HG02763 (cell line): Measurements from ENCODE around the gene RPS3.
"Not testable (repeated sequence)": the region's sequence is repeated elsewhere in the genome, so short reads cannot be mapped to it uniquely, and the experiment has no call there.

ENCODE experiments used
- ATAC-seq: cut with Tn5 transposase; IDR thresholded peaks from one replicate; pipeline ENCODE4 v1.9.1; 2021; ENCODE audit warnings: mild to moderate bottlenecking, moderate library complexity; ENCODE audit not compliant: unreplicated experiment

The RPS3 gene

DNA sequence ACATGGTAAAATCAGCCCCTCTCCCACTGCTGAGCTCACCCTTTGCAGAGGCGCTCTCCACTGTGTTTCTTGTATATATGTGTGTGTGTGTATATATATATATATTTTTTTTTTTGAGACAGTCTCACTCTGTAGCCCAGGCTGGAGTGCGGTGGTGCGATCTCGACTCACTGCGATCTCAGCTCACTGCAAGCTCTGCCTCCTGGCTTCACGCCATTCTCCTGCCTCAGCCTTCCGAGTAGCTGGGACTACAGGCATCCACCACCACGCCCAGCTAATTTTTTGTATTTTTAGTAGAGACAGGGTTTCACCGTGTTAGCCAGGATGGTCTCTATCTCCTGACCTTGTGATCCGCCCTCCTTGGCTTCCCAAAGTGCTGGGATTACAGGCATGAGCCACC lies 13.8 kb downstream of the RPS3 start:
- not testable (repeated sequence) for ATAC-seq

GRCh38 chr11:75413864-75414263 lies 14.5 kb downstream of the RPS3 start:
- no peak for ATAC-seq

DNA sequence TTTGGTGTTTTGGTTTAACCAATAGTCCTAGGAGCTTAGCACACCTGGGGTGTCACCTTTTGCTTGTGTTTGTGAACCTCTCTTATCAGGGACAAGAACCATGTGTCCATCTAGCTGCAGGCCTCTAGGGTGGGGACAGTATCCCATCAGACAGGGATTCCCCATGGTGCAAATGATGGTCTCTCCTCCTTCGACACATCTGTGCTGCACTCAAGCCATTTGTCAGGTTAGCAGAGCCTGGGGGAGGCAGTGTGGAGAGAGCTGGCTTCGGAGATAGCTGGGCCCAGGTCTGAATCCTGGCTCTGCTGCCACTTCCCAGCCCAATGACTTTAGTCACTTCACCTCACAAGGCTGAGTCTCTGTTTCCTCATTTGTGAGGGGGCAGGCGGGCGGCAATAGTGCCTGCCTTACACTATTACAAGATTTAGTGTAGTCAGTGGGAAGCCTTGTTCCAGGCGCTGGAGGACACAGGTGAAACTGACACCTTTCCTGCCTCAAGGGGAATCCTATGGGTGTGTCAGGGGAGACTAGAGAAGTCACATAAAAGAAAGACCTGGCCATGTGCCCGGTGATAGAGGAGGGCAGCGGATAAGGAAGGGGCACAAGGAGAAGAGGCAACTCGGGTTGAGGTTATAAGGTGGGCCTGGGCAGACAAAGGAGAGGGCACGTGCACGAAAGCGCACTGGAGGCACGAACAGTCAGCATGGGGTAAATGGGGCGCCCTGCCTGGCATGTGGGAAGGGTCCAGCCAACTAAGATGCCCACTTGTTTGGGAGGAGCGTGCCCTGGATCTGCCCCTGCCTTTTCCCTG lies 21.1 kb downstream of the RPS3 start:
- ATAC-seq = no peak

DNA sequence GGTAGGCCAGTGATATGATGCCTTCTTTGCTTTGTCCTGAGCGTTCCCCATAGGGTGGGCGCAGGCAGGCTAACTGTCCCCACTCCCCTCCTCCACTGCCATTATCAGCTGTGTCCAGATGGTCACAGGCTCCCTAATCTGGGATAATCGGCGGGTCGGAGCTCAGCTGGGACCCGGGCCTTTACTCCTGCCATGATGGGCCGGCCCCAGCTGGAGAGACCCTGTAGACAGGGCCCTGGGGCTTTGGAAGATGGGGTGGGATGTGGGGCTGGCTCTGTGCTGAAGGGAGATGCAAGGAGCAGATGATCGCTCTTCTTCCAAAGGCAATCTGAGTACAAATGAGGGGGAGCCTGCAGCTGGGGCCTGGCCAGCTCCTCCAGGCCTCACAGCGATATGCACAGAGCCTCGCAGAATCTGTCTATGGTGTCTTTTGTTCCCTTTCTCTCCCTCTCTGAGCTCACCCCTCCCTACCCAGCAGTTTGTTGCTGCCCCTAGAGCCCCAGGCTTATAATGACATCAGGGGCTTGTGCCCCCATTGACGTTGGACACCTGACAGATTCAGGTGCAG lies 21.8 kb downstream of the RPS3 start:
- no peak for ATAC-seq

DNA sequence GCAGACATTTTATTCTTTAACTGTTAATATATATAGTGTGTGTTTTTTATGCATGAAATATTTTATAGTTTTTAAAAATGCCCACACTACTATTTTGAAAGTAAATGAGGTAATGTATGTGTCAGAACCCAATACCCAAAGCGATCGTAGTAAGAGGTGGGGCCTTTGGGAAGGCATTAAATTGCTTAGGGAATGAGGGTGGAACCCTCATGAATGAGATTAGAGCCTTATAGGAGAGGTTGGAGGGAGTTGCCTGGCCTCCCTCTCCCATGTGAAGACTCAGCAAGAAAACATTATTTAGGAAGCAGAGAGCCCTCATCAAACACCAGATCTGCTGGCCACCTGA lies 22.6 kb downstream of the RPS3 start:
- no peak for ATAC-seq

GRCh38 chr11:75422248-75423231 lies 23.2 kb downstream of the RPS3 start:
- ATAC-seq = no peak

- no peak for ATAC-seq
Observed at GRCh38 chr11:75423721-75424120, 24.4 kb downstream of the RPS3 start.

DNA sequence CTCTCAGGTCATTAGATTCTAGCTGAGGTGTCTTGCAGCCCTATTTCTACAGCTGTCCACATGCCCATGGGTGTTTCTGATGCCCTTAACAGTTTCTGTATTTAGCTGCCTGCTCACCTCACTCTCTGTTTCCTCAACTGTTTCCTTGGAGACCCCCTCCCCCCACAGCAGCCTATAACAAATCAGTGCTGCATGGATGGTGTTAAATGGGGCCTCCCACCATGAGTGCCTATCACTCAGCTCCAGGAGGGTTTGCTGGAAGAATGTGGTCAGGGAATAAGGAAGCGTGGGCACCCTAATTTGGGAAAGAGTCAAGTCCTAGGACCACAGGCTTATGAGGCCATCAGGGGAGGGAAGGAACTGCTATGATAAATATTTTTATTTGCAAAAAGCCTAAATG lies 25.1 kb downstream of the RPS3 start:
- no peak for ATAC-seq

DNA sequence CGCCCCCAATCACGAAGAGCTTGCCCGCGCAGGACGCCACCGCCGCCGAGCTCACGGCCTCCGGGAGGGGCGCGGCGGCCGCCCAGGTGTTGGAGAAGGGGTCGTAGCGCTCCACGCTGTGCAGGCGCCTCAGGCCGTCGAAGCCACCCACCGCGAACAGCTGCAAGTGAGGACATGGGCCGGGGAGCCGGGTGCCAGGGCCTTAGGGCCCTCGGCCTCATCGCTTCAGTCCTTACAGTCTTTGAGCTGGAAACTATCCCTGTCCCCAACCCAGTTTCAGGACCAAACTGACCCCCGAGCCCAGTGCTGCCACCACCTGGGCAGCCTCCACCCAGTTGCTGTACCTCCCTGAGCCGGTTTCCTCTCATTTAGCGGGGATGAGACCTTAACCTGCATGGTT lies 26.1 kb downstream of the RPS3 start:
- no peak for ATAC-seq

DNA sequence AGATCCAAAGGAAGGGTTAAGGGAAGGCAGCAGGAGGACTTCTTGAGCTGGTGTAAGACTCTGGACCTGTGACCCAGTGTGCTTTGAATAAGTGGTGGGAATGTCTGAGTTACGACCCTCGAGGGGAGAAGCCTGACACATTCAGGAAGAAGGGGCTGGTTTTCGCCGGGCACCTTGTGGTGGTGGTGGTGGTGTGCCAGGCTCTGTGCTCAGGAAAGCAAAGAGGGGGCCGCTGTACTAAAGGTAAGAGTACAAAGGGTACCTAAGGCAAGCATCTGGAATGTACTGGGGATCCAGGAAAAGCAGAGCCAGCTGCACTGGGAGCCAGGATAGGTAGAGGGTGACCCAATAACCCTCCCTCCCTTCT lies 27.4 kb downstream of the RPS3 start:
- no peak for ATAC-seq

GRCh38 chr11:75427181-75427580 lies 27.9 kb downstream of the RPS3 start:
- no peak for ATAC-seq

- no peak for ATAC-seq
Observed at GRCh38 chr11:75428281-75428724, 29.0 kb downstream of the RPS3 start.

- ATAC-seq = no peak
Observed at GRCh38 chr11:75428989-75429640, 29.8 kb downstream of the RPS3 start.

DNA sequence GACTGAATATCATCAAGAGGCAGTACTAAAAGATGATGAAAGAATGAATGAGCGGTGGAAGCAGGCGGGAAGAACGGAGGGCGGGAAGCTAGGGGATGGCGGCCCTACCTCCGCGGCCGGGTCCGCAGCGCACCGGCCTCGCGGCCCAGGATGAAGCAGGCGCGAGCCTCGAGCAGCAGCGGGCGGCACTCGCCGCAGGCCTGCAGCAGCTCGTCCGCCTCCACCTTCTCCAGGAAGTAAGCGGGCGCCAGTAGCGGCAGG lies 30.3 kb downstream of the RPS3 start:
- no peak for ATAC-seq

- no peak for ATAC-seq
Observed at GRCh38 chr11:75429902-75430713, 30.8 kb downstream of the RPS3 start.

DNA sequence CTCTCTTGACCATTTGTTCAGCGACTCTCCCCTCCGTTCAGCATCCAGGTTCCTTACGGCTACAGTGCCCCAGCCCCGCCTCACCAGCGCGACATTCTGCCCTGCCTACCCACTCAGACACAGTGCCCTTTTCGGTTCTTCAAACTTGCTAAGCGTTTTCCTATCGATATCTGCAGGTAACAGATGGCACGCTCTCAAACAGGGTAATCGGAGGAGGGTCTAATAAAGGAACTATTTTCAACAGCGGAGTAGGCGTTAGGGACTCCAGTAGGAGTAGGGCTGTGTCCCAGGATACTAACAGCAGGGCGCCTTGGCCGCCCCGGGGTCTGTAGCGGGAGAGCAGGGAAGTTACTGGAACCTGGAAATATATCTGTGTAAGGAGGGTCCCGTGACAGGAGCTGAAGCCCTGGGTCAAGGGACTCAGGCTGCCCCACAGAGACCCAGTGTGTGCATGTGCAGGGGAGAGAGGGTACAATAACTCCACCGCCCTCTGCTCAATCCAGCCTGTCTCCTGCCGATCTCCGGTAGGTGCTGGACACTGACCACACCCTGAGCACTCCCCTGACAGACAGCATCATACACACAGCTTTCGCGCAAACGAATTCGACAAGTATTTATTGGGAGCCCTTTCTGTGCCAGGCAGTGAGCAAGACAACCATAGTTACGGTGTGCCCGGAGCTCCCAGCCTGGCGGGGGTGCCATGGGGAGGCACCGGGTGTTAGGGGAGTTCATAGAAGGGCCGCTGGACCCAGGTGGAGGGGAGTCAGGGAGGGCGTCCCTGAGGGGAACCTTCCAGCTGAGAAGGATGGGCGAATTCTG lies 31.6 kb downstream of the RPS3 start:
- no peak for ATAC-seq

DNA sequence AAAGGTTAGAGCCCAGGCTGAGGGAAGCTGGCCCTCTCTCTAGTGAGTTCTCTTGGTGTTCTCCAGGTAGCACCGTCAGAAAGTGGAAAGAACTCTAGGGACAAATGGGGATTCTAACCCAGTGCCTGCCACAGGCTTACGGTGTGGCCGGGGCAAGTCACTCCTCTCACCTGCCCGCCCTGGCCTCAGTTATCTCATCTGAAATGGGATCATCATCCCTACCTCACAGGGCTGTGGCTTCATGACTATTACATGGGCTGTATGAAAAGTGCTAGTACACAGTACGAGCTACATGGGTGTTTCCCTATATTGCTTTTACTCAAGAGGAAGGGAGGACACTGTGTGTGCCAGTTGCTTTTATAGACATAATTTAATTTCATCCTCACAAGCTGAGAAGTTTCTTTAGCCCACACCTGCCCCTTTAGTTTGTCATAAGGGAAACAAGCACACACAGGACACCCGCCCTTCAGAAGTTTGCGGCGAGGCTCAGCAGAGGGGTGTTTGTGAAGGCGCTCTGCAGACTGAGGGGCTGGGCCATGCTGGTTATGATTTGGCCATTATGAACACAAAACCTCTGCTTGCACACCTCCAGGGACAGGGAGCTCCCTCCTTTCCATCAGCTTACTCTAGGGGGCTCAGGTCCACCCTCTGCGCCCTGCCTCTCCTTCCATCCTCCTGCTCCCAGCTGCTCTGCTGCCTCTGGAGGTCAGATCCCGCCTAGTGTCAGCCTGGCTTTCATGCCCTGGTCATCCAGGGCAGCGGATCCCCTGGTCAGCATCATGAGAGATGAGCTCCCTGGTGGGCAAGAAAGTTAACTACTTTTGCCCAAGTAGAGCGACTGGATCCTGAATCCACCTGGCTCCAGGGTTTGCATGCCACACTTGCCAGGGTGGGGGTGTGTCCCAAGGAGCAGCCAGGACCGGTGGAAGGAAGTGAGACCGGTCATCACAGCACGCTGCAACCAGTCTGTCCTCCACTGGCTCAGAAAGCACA lies 32.5 kb downstream of the RPS3 start:
- ATAC-seq = no peak

GRCh38 chr11:75432911-75433321 lies 33.6 kb downstream of the RPS3 start, which contains the start of gene KLHL35:
Gene KLHL35, minus strand, starts transcription at chr11:75433203. Its CDS starts 2,574 bp downstream, at chr11:75430629.
- ATAC-seq = no peak
